GM12878 (cell line): ENCODE data around the gene FCAMR. TPM values are rescaled to one million over a fixed set of nuclear protein-coding genes. Genes with fewer than 3 reads are reported as not detected.

Source experiments
- ATAC-seq: fragments of 200-7000 bp; cut with Tn5 transposase; 3 replicates; pipeline ENCODE4 v1.9.1; 2020; ENCODE audit warnings: mild to moderate bottlenecking, moderate library complexity
- BruUV-seq: library from RNA; stranded (reverse); fragments of 400-500 nt; replicated peaks from 2 replicates; lab custom pipeline; 2021; lab: Mats Ljungman, UMichigan
- CTCF ChIA-PET: fragments of 300-600 bp; sonication (Branson Sonifier 250); formaldehyde crosslinking; extraction: SDS; loops from one replicate; lab custom pipeline; 2021; ENCODE audit warnings: inconsistent platforms; lab: Yijun Ruan, JAX
- POLR2A ChIA-PET: fragments of 350-600 bp; formaldehyde crosslinking; extraction: SDS; loops from one replicate; lab custom pipeline; 2021; ENCODE audit warnings: inconsistent platforms; lab: Charles Lee
- RAD21 ChIA-PET: fragments of 300-600 bp; sonication (Branson Sonifier 250); formaldehyde crosslinking; loops from one replicate; lab custom pipeline; 2023; ENCODE audit warnings: antibody characterized with exemption; ENCODE audit not compliant: unreplicated experiment; lab: Charles Lee
- SMC1A ChIA-PET: fragments of 300-600 bp; sonication (Branson Sonifier 250); formaldehyde crosslinking; loops from one replicate; lab custom pipeline; 2023; ENCODE audit not compliant: unreplicated experiment, uncharacterized antibody; lab: Charles Lee
- DNase-seq: peaks from one replicate; pipeline ENCODE4 v3.0.0-alpha.2; 2011; ENCODE audit warnings: low read depth, low spot score
- FAIRE-seq: peaks from 3 replicates; lab custom pipeline; 2011; peaks lifted over from hg19 to GRCh38; lab: Jason Lieb, UNC
- H2AFZ ChIP-seq: 2 replicates; pipeline ENCODE4 v1.6.0; 2011; ENCODE audit warnings: low read depth, low read length, control low read depth; ENCODE audit not compliant: control insufficient read depth
- H3K27ac ChIP-seq: 2 replicates; pipeline ENCODE4 v1.5.1; 2011; ENCODE audit warnings: control low read depth; ENCODE audit not compliant: control insufficient read depth, insufficient read depth
- H3K27me3 ChIP-seq, 2 experiments: replicated peaks in 1 of 2; 2 replicates each; pipeline versions ENCODE4 v1.6.0 to v1.6.1; 2011; ENCODE audit warnings: low read length in 1 of 2; ENCODE audit not compliant: control insufficient read depth in 2 of 2, insufficient read depth in 2 of 2
- H3K36me3 ChIP-seq, 2 experiments: 2 replicates each; pipeline ENCODE4 v1.5.1; 2011; ENCODE audit warnings: low read length in 1 of 2; ENCODE audit not compliant: control insufficient read depth in 2 of 2, insufficient read depth in 2 of 2
- H3K4me1 ChIP-seq: 2 replicates; pipeline ENCODE4 v1.6.1; 2011; ENCODE audit warnings: mild to moderate bottlenecking, low read length, moderate library complexity, mixed read lengths; ENCODE audit not compliant: control insufficient read depth, insufficient read depth
- H3K4me2 ChIP-seq: 2 replicates; pipeline ENCODE4 v1.6.0; 2011; ENCODE audit warnings: control low read depth; ENCODE audit not compliant: control insufficient read depth, insufficient read depth
- H3K4me3 ChIP-seq: fragments of 200-600 bp; sonication (generic); 2 replicates; pipeline ENCODE4 v1.5.1; 2016
- H3K79me2 ChIP-seq: 2 replicates; pipeline ENCODE4 v1.6.0; 2011; ENCODE audit warnings: low read length; ENCODE audit not compliant: control insufficient read depth, insufficient read depth
- H3K9ac ChIP-seq: 2 replicates; pipeline ENCODE4 v1.8.0; 2011; ENCODE audit warnings: low read length, control low read depth, mixed read lengths; ENCODE audit not compliant: control insufficient read depth, insufficient read depth
- H3K9me3 ChIP-seq: replicated peaks from 3 replicates; pipeline ENCODE4 v1.5.1; 2011; ENCODE audit warnings: mild to moderate bottlenecking, low read length; ENCODE audit not compliant: control insufficient read depth, insufficient read depth
- H4K20me1 ChIP-seq: 2 replicates; pipeline ENCODE4 v1.6.0; 2011; ENCODE audit not compliant: control insufficient read depth, insufficient read depth
- BHLHE40 ChIP-seq, 2 experiments: fragments of 450-650 bp in 1 of 2; IDR thresholded peaks; 2 replicates each; pipeline ENCODE4 v1.6.1; 2011 to 2017; ENCODE audit warnings: low read depth in 2 of 2, borderline replicate concordance in 1 of 2, improper control_type of control experiment in 1 of 2, low read length in 1 of 2, mild to moderate bottlenecking in 1 of 2
- CEBPB ChIP-seq, 2 experiments: fragments of 150-350 bp in 1 of 2; IDR thresholded peaks; 2 replicates each; pipeline ENCODE4 v1.6.1; 2012 to 2014; ENCODE audit warnings: low read depth in 2 of 2, low read length in 2 of 2, borderline replicate concordance in 1 of 2, inconsistent platforms in 1 of 2
- DPF2 ChIP-seq: fragments of 450-650 bp; IDR thresholded peaks from 2 replicates; pipeline ENCODE4 v1.6.1; 2017; ENCODE audit warnings: mild to moderate bottlenecking
- IKZF1 ChIP-seq: fragments of 450-650 bp; conservative IDR thresholded peaks from 2 replicates; pipeline ENCODE4 v1.6.1; 2017; ENCODE audit warnings: antibody characterized with exemption, mild to moderate bottlenecking
- IKZF2 ChIP-seq, 2 experiments: fragments of 450-650 bp; IDR thresholded peaks; 2 replicates each; pipeline ENCODE4 v1.6.1; 2017; ENCODE audit warnings: mild to moderate bottlenecking in 2 of 2, moderate library complexity in 2 of 2
- MXI1 ChIP-seq: fragments of 150-350 bp; IDR thresholded peaks from 2 replicates; pipeline ENCODE4 v1.6.1; 2011; ENCODE audit warnings: low read depth, mild to moderate bottlenecking, inconsistent platforms, low read length, improper control_type of control experiment
- NBN ChIP-seq: fragments of 450-650 bp; IDR thresholded peaks from 2 replicates; pipeline ENCODE4 v1.6.1; 2016
- PAX5 ChIP-seq: IDR thresholded peaks from 2 replicates; pipeline ENCODE4 v1.6.1; 2011; ENCODE audit warnings: low read depth, low read length, borderline replicate concordance
- PML ChIP-seq: IDR thresholded peaks from 2 replicates; pipeline ENCODE4 v1.6.1; 2012; ENCODE audit warnings: low read length, inconsistent platforms
- POLR2AphosphoS5 ChIP-seq: IDR thresholded peaks from 2 replicates; pipeline ENCODE4 v1.6.1; 2011; ENCODE audit warnings: mild to moderate bottlenecking, low read length, inconsistent platforms
- RFX5 ChIP-seq: IDR thresholded peaks from 2 replicates; pipeline ENCODE4 v1.6.1; 2011; ENCODE audit warnings: low read depth, low read length, improper control_type of control experiment
- SMARCA5 ChIP-seq: fragments of 450-650 bp; IDR thresholded peaks from 2 replicates; pipeline ENCODE4 v1.6.1; 2017; ENCODE audit warnings: mild to moderate bottlenecking
- SPI1 ChIP-seq: IDR thresholded peaks from 2 replicates; pipeline ENCODE4 v1.6.1; 2011; ENCODE audit warnings: low read depth, mild to moderate bottlenecking, low read length, moderate library complexity, borderline replicate concordance; ENCODE audit not compliant: insufficient read depth
- ZBED1 ChIP-seq: IDR thresholded peaks from 2 replicates; pipeline ENCODE4 v1.6.1; 2016; ENCODE audit warnings: borderline replicate concordance
- WGBS: methylation state at CpG from one replicate; pipeline ENCODE4 v1.1.6; 2016; ENCODE audit warnings: low lambda C conversion rate; ENCODE audit not compliant: insufficient replicate concordance, insufficient coverage; ENCODE audit errors: missing lambda C conversion rate; 5-methylcytosine and 5-hydroxymethylcytosine counted together
- in situ Hi-C: fragments of 300-500 bp; cut with MboI; formaldehyde crosslinking; loops from 9 replicates; pipeline ENCODE4 v1.14.3; 2018; ENCODE audit warnings: mixed read lengths
- intact Hi-C: fragments of 100-400 bp; cut with micrococcal nuclease; formaldehyde crosslinking; loops from one replicate; pipeline ENCODE4 v1.14.2; 2022; ENCODE audit not compliant: unreplicated experiment
- polyA plus RNA-seq, 11 experiments: library from polyadenylated mRNA; depleted of rRNA in 4 of 11; unstranded in 6 of 11; stranded (reverse) in 5 of 11; fragments of >200 nt; fragmentation: Nextera tagmentation in 4 of 11; fragmentation: Illumina TruSeq in 1 of 11; extraction: Ambion mirVana in 4 of 11; extraction: Trizol in 1 of 11; gene quantifications; 1 replicate in 1 of 11; 2 replicates in 10 of 11; pipeline versions ENCODE4 v1.2.1 to v1.2.3, GENCODE V29; 2011 to 2016; ENCODE audit warnings: inconsistent platforms in 2 of 11, missing spikeins in 2 of 11, low read depth in 1 of 11
- total RNA-seq, 4 experiments: library from RNA; depleted of rRNA in 3 of 4; stranded (reverse); fragments of >200 nt in 3 of 4; fragmentation: Illumina TruSeq in 1 of 4; extraction: Trizol in 1 of 4; gene quantifications; 2 replicates each; pipeline versions ENCODE4 v1.2.1 to v1.2.3, GENCODE V29; 2013 to 2021
- TF ChIP-seq, protein P1 (sequence below): IDR thresholded peaks from 2 replicates; pipeline ENCODE4 v1.6.1; 2012; ENCODE audit warnings: low read depth, low read length, improper control_type of control experiment
- TF ChIP-seq, protein P2 (sequence below): IDR thresholded peaks from 2 replicates; pipeline ENCODE4 v1.6.1; 2011; ENCODE audit warnings: mild to moderate bottlenecking, low read depth, low read length, moderate library complexity; ENCODE audit not compliant: insufficient replicate concordance
- TF ChIP-seq, protein P3 (sequence below): fragments of 450-650 bp; IDR thresholded peaks from 2 replicates; pipeline ENCODE4 v1.6.1; 2016; ENCODE audit warnings: mild to moderate bottlenecking
- TF ChIP-seq, protein P4 (sequence below): IDR thresholded peaks from 2 replicates; pipeline ENCODE4 v1.6.1; 2011; ENCODE audit warnings: borderline replicate concordance, low read depth, mild to moderate bottlenecking, moderate library complexity, low read length; ENCODE audit not compliant: insufficient read depth, poor library complexity, severe bottlenecking

FCAMR gene
- total and polyA plus RNA-seq, 10 of the 15 experiments (the other 5 are each of a cell fraction or from before 2014, with no cell fraction given): 0.04 to 0.15 (median 0.06) TPM; not detected in 3

DNA sequence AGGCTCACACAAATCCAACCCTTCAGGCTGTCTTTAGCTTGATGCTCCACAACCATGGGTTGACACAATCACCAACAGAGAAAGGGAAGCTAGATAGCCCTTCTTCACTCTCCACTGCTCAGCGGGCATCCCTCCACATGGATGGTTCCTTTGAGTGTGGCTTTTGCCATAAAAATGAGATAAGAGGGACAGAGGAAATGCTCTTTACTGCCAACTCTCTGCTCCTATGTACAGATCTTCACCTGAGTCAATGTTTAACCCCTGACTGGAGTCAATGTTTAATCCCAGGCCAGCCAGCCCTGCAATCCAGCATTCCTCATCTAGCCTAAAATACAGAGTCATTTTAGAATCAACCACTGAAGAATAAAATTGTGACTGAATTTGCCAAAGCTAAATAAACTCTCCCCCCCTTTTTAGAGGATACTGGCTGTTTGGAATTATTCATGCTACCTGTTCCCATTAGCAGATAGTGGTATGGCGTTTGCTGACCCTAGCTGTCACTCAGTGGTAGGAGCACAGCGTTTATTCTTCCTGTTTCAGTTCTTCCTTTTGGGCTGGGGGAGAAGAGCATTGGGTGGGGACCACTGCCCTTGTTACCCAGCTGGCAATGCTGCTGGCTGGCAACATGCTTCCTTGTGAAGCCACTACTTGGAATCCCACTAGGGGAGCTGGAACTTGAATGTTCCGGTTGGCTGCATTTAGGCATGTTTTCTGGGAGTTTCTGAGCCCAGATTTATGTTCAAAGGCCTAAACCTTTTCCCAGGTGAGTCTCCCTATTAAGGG lies 18.8 kb downstream of the FCAMR start:
- Histone ChIP-seq H2AFZ (no peak overlapping the region), H3K9me3 (peaks cover 4% of the 10 kb centered on the region; the same call in 2 of the 3 replicates), H3K27ac (no peak overlapping the region), H3K36me3 (no peaks in the 10 kb centered on the region), H3K4me1 (peaks cover 58% of the 10 kb centered on the region), H3K4me2 (no peak overlapping the region), H3K4me3 (no peak overlapping the region), H3K27me3 (no peaks in the 10 kb centered on the region), H3K9ac (no peak overlapping the region), H3K79me2 (no peaks in the 10 kb centered on the region), H4K20me1 (no peaks in the 10 kb centered on the region)
- FAIRE-seq: no peak
- intact Hi-C loops: no loop called here
- CTCF ChIA-PET: interaction anchor here (0.7 to 9.4 kb wide), 12 partner anchors 11 to 142 kb away, joined by 3 to 61 read pairs (median 4); no protein-coding TSS in a partner anchor
- SMC1A ChIA-PET: interaction anchor here (0.6 to 2.6 kb wide), 16 partner anchors 14 to 316 kb away, joined by 3 to 12 read pairs (median 4); partner anchors contain the start of genes DYRK3 and FCAMR
- in situ Hi-C loops: no loop called here
- no TSS peak for BruUV-seq
- DNase-seq: no peak
- RAD21 ChIA-PET: interaction anchor here (0.8 to 2.6 kb wide), 9 partner anchors 12 to 39 kb away, joined by 3 to 9 read pairs (median 4); no protein-coding TSS in a partner anchor
- peak; percentile 44 for ATAC-seq
- POLR2A ChIA-PET: interaction anchor here (0.8 to 2.3 kb wide), 5 partner anchors 10 to 33 kb away, joined by 3 to 13 read pairs (median 3); no protein-coding TSS in a partner anchor
- 72% methylated on average over 4 of the region's 4 CpGs for WGBS
- TF ChIP-seq, protein P1, sequence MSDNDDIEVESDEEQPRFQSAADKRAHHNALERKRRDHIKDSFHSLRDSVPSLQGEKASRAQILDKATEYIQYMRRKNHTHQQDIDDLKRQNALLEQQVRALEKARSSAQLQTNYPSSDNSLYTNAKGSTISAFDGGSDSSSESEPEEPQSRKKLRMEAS: no peak
- no peak for TF ChIP-seq CEBPB (IDR thresholded peaks at IDR 0.05; ENCODE audit: borderline replicate concordance in 1 of 2, low read depth in 2 of 2, low read length in 2 of 2)
- TF ChIP-seq SPI1: peak; percentile 46; the same call in 1 of the 2 replicates
- TF ChIP-seq PAX5: peak; percentile 92
- TF ChIP-seq MXI1: no peak
- no peak for TF ChIP-seq NBN
- TF ChIP-seq POLR2AphosphoS5: no peak
- TF ChIP-seq ZBED1: no peak
- TF ChIP-seq, protein P2, sequence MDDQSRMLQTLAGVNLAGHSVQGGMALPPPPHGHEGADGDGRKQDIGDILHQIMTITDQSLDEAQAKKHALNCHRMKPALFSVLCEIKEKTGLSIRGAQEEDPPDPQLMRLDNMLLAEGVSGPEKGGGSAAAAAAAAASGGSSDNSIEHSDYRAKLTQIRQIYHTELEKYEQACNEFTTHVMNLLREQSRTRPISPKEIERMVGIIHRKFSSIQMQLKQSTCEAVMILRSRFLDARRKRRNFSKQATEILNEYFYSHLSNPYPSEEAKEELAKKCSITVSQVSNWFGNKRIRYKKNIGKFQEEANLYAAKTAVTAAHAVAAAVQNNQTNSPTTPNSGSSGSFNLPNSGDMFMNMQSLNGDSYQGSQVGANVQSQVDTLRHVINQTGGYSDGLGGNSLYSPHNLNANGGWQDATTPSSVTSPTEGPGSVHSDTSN: peak; percentile 73
- TF ChIP-seq IKZF2 (IDR thresholded peaks at IDR 0.05): 0 out of 4 replicates have a peak, but pooled peaks of 1 of the 2 experiments have one; percentile 11
- no peak for TF ChIP-seq SMARCA5
- no peak for TF ChIP-seq PML
- TF ChIP-seq BHLHE40 (IDR thresholded peaks at IDR 0.05; ENCODE audit: borderline replicate concordance in 1 of 2, low read depth in 2 of 2, low read length in 1 of 2): no peak
- TF ChIP-seq RFX5: no peak
- no peak for TF ChIP-seq IKZF1
- TF ChIP-seq, protein P3, sequence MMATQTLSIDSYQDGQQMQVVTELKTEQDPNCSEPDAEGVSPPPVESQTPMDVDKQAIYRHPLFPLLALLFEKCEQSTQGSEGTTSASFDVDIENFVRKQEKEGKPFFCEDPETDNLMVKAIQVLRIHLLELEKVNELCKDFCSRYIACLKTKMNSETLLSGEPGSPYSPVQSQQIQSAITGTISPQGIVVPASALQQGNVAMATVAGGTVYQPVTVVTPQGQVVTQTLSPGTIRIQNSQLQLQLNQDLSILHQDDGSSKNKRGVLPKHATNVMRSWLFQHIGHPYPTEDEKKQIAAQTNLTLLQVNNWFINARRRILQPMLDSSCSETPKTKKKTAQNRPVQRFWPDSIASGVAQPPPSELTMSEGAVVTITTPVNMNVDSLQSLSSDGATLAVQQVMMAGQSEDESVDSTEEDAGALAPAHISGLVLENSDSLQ: peak; percentile 90
- TF ChIP-seq, protein P4, sequence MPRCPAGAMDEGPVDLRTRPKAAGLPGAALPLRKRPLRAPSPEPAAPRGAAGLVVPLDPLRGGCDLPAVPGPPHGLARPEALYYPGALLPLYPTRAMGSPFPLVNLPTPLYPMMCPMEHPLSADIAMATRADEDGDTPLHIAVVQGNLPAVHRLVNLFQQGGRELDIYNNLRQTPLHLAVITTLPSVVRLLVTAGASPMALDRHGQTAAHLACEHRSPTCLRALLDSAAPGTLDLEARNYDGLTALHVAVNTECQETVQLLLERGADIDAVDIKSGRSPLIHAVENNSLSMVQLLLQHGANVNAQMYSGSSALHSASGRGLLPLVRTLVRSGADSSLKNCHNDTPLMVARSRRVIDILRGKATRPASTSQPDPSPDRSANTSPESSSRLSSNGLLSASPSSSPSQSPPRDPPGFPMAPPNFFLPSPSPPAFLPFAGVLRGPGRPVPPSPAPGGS: no peak
- TF ChIP-seq DPF2: 0 out of 2 replicates have a peak, but pooled peaks have one; percentile 23
